IMR-90 (cell line): ENCODE measurements around the gene EYS. TPM values are rescaled to one million over a fixed set of nuclear protein-coding genes. Genes with fewer than 3 reads are reported as not detected.

Source experiments
- ATAC-seq: fragments of 200-7000 bp; cut with Tn5 transposase; 2 replicates; pipeline ENCODE4 v1.9.1; 2020; ENCODE audit warnings: low read depth, mild to moderate bottlenecking, moderate library complexity
- BruUV-seq: library from RNA; stranded (reverse); fragments of 400-500 nt; replicated peaks from 2 replicates; lab custom pipeline; 2021; lab: Mats Ljungman, UMichigan
- CTCF ChIA-PET: fragments of 300-600 bp; formaldehyde crosslinking; extraction: SDS; loops from one replicate; lab custom pipeline; 2021; ENCODE audit warnings: antibody characterized with exemption; lab: Yijun Ruan, JAX
- POLR2A ChIA-PET: fragments of 300-600 bp; sonication (Branson Sonifier 250); formaldehyde crosslinking; loops from one replicate; lab custom pipeline; 2022; ENCODE audit warnings: antibody characterized with exemption; ENCODE audit not compliant: unreplicated experiment; lab: Charles Lee
- DNase-seq: peaks from one replicate; pipeline ENCODE4 v3.0.0; 2013
- H2AFZ ChIP-seq: replicated peaks from 2 replicates; pipeline ENCODE3; 2013; ENCODE audit warnings: low read length, mild to moderate bottlenecking; ENCODE audit not compliant: poor library complexity
- H2AK5ac ChIP-seq: 2 replicates; pipeline ENCODE4 v1.6.1; 2013; ENCODE audit warnings: low read depth, low read length, inconsistent platforms
- H2AK9ac ChIP-seq: replicated peaks from 2 replicates; pipeline ENCODE3; 2013; ENCODE audit warnings: mild to moderate bottlenecking, low read depth, low read length, moderate library complexity; ENCODE audit not compliant: poor library complexity
- H2BK120ac ChIP-seq: 2 replicates; pipeline ENCODE4 v1.6.1; 2013; ENCODE audit warnings: low read depth, low read length, inconsistent platforms
- H2BK15ac ChIP-seq: 3 replicates; pipeline ENCODE4 v1.6.1; 2013; ENCODE audit warnings: low read depth, low read length, inconsistent platforms
- H2BK20ac ChIP-seq: 2 replicates; pipeline ENCODE4 v1.6.1; 2013; ENCODE audit warnings: low read depth, mild to moderate bottlenecking, inconsistent platforms, low read length, moderate library complexity
- H2BK5ac ChIP-seq: 2 replicates; pipeline ENCODE4 v1.6.1; 2013; ENCODE audit warnings: mild to moderate bottlenecking, low read depth, low read length, inconsistent platforms; ENCODE audit not compliant: poor library complexity, severe bottlenecking
- H3K14ac ChIP-seq: replicated peaks from 2 replicates; pipeline ENCODE4 v1.6.1; 2013; ENCODE audit warnings: low read depth, low read length, inconsistent platforms
- H3K18ac ChIP-seq: 2 replicates; pipeline ENCODE4 v1.6.1; 2013; ENCODE audit warnings: low read depth, low read length, control low read depth
- H3K23ac ChIP-seq: 2 replicates; pipeline ENCODE4 v1.6.1; 2013; ENCODE audit warnings: low read depth, low read length, inconsistent platforms
- H3K27ac ChIP-seq: 2 replicates; pipeline ENCODE4 v1.5.1; 2013; ENCODE audit warnings: mild to moderate bottlenecking, control low read depth, low read length; ENCODE audit not compliant: insufficient read depth
- H3K27me3 ChIP-seq: 2 replicates; pipeline ENCODE4 v1.6.1; 2013; ENCODE audit warnings: low read length; ENCODE audit not compliant: control insufficient read depth, insufficient read depth
- H3K36me3 ChIP-seq: 2 replicates; pipeline ENCODE4 v1.6.1; 2013; ENCODE audit warnings: low read length, mixed read lengths; ENCODE audit not compliant: control insufficient read depth, insufficient read depth
- H3K4ac ChIP-seq: 2 replicates; pipeline ENCODE4 v1.6.1; 2013; ENCODE audit warnings: low read depth, low read length, inconsistent platforms
- H3K4me1 ChIP-seq: 2 replicates; pipeline ENCODE4 v1.6.1; 2013; ENCODE audit warnings: low read length, mixed read lengths; ENCODE audit not compliant: control insufficient read depth, insufficient read depth
- H3K4me2 ChIP-seq: 2 replicates; pipeline ENCODE4 v1.6.1; 2013; ENCODE audit warnings: low read depth, mild to moderate bottlenecking, control low read depth, low read length, moderate library complexity
- H3K4me3 ChIP-seq: 2 replicates; pipeline ENCODE4 v1.5.1; 2013; ENCODE audit warnings: low read depth, mild to moderate bottlenecking, control low read depth, low read length, moderate library complexity; ENCODE audit not compliant: insufficient read depth
- H3K56ac ChIP-seq: 2 replicates; pipeline ENCODE4 v1.6.1; 2013; ENCODE audit warnings: low read length, inconsistent platforms; ENCODE audit not compliant: insufficient read depth; ENCODE audit errors: extremely low read depth
- H3K79me1 ChIP-seq, 2 experiments: 2 replicates each; pipeline ENCODE4 v1.6.1; 2013; ENCODE audit warnings: low read length in 2 of 2, inconsistent platforms in 1 of 2, low read depth in 1 of 2
- H3K9ac ChIP-seq: 2 replicates; pipeline ENCODE4 v1.6.1; 2013; ENCODE audit warnings: low read depth, low read length, control low read depth
- H3K9me1 ChIP-seq: 2 replicates; pipeline ENCODE4 v1.6.1; 2013; ENCODE audit warnings: low read length, inconsistent platforms; ENCODE audit not compliant: insufficient read depth
- H3K9me3 ChIP-seq: 2 replicates; pipeline ENCODE4 v1.6.1; 2013; ENCODE audit warnings: low read length; ENCODE audit not compliant: control insufficient read depth, insufficient read depth
- H4K20me1 ChIP-seq: 2 replicates; pipeline ENCODE4 v1.6.1; 2013; ENCODE audit warnings: low read length, inconsistent platforms; ENCODE audit not compliant: insufficient read depth
- H4K5ac ChIP-seq: 2 replicates; pipeline ENCODE4 v1.6.1; 2013; ENCODE audit warnings: mild to moderate bottlenecking, low read depth, low read length, control low read depth
- H4K8ac ChIP-seq, 2 experiments: 2 replicates each; pipeline ENCODE4 v1.6.1; 2013; ENCODE audit warnings: low read depth in 2 of 2, low read length in 2 of 2, control low read depth in 1 of 2, inconsistent platforms in 1 of 2
- H4K91ac ChIP-seq: 2 replicates; pipeline ENCODE4 v1.6.1; 2013; ENCODE audit warnings: low read depth, low read length, inconsistent platforms; ENCODE audit not compliant: insufficient read depth
- BHLHE40 ChIP-seq: fragments of 150-350 bp; IDR thresholded peaks from 2 replicates; pipeline ENCODE4 v1.6.1; 2016; ENCODE audit warnings: mild to moderate bottlenecking, low read depth, low read length
- CHD1 ChIP-seq: IDR thresholded peaks from 2 replicates; pipeline ENCODE4 v1.6.1; 2012; ENCODE audit warnings: low read depth, low read length, improper control_type of control experiment
- FOS ChIP-seq: fragments of 150-350 bp; IDR thresholded peaks from 2 replicates; pipeline ENCODE4 v1.6.1; 2016; ENCODE audit warnings: low read depth, low read length
- MAFK ChIP-seq: IDR thresholded peaks from 2 replicates; pipeline ENCODE4 v1.6.1; 2012; ENCODE audit warnings: low read depth, low read length, improper control_type of control experiment
- MAZ ChIP-seq: IDR thresholded peaks from 2 replicates; pipeline ENCODE4 v1.6.1; 2012; ENCODE audit warnings: low read depth, mild to moderate bottlenecking, low read length, improper control_type of control experiment, moderate library complexity, borderline replicate concordance
- NFE2L2 ChIP-seq: fragments of 150-350 bp; IDR thresholded peaks from 2 replicates; pipeline ENCODE4 v1.6.1; 2016; ENCODE audit warnings: low read depth, mild to moderate bottlenecking, low read length
- POLR2A ChIP-seq: IDR thresholded peaks from 2 replicates; pipeline ENCODE4 v1.6.1; 2012; ENCODE audit warnings: mild to moderate bottlenecking, low read depth, low read length
- RAD21 ChIP-seq: IDR thresholded peaks from 2 replicates; pipeline ENCODE4 v1.6.1; 2012; ENCODE audit warnings: low read length, improper control_type of control experiment
- RCOR1 ChIP-seq: IDR thresholded peaks from 2 replicates; pipeline ENCODE4 v1.6.1; 2012; ENCODE audit warnings: mild to moderate bottlenecking, low read length, improper control_type of control experiment; ENCODE audit not compliant: insufficient replicate concordance
- RFX5 ChIP-seq: IDR thresholded peaks from 2 replicates; pipeline ENCODE4 v1.8.0; 2012; ENCODE audit warnings: low read depth, mild to moderate bottlenecking, low read length, moderate library complexity
- SMC3 ChIP-seq: fragments of 150-350 bp; IDR thresholded peaks from 2 replicates; pipeline ENCODE4 v1.6.1; 2016; ENCODE audit warnings: low read depth, mild to moderate bottlenecking, antibody characterized with exemption, low read length, moderate library complexity
- WGBS, 2 experiments: methylation state at CpG; one replicate each; pipeline versions ENCODE4 v1.1.5 to v1.1.7; 2013; ENCODE audit warnings: missing lambda C conversion rate in 2 of 2; ENCODE audit not compliant: insufficient read length in 1 of 2; ENCODE audit errors: extremely low coverage in 2 of 2; 5-methylcytosine and 5-hydroxymethylcytosine counted together
- dilution Hi-C: fragments of 300-500 bp; cut with HindIII; formaldehyde crosslinking; loops from one replicate; pipeline ENCODE4 v1.14.3; 2018; ENCODE audit warnings: low sequenced_read_pairs; ENCODE audit not compliant: unreplicated experiment
- in situ Hi-C: fragments of 300-500 bp; cut with MboI; formaldehyde crosslinking; loops from 3 replicates; pipeline ENCODE4 v1.14.3; 2019; ENCODE audit warnings: low sequenced_read_pairs, inconsistent platforms, mixed read lengths
- intact Hi-C: fragments of 100-400 bp; cut with micrococcal nuclease; formaldehyde crosslinking; loops from 2 replicates; pipeline ENCODE4 v1.10.0; 2022
- polyA plus RNA-seq, 3 experiments: library from polyadenylated mRNA; depleted of rRNA; stranded (reverse); fragments of >200 nt; gene quantifications; 2 replicates each; pipeline ENCODE4 v1.2.3, GENCODE V29; 2012; ENCODE audit warnings: low replicate concordance in 1 of 3
- total RNA-seq: library from RNA; depleted of rRNA; stranded (reverse); fragments of >200 nt; gene quantifications from 2 replicates; pipeline ENCODE4 v1.2.3, GENCODE V29; 2012
- TF ChIP-seq, protein P1 (sequence below): conservative IDR thresholded peaks from 2 replicates; pipeline ENCODE4 v1.5.1; 2012; ENCODE audit warnings: mild to moderate bottlenecking, low read depth, low read length, improper control_type of control experiment
- TF ChIP-seq, protein P2 (sequence below): fragments of 150-350 bp; IDR thresholded peaks from 2 replicates; pipeline ENCODE4 v1.6.1; 2017; ENCODE audit warnings: mild to moderate bottlenecking, antibody characterized with exemption, low read length, low read depth
- TF ChIP-seq, protein P3 (sequence below): fragments of 150-350 bp; IDR thresholded peaks from 2 replicates; pipeline ENCODE4 v1.6.1; 2016; ENCODE audit warnings: low read depth, mild to moderate bottlenecking, low read length, moderate library complexity, borderline replicate concordance

EYS gene
- total and polyA plus RNA-seq, 2 of the 4 experiments (the other 2 are of a cell fraction): under 0.01 TPM; not detected in 1

DNA sequence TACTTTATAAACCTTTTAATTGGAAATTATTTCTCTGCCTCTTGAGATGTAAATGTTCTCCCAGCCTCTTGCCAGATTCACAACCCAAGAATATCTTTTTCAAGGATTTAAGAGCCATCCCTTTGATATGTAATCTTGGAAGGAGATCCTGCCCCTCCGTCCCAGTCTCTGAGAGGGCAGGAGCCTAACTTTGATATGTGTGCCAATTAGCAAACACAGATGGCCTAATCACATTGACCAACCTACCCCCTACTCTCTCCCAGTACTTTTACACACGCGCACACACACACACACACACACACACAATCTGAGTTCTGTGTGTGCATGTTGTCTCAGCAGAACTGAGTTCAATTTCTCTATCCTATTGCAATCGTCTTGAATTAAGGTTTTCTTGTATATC lies 1447.7 kb downstream of the EYS start:
- H3K4me3 ChIP-seq: no peak overlapping the region
- BruUV-seq: no TSS peak
- 0 out of 2 replicates have a peak, but pooled peaks cover 3% of the 10 kb centered on the region for H3K4me1 ChIP-seq
- no CpG with 5 or more reads among the region's 4 CpGs for WGBS, 2 experiments
- H3K9me3 ChIP-seq: no peaks in the 10 kb centered on the region
- H2AFZ ChIP-seq: peak overlapping the region; percentile 70
- ATAC-seq: no peak
- H2BK5ac ChIP-seq: no peak overlapping the region
- no peak overlapping the region for H2BK15ac ChIP-seq
- peak overlapping the region in 1 of 2 experiments; percentile 10; a peak in 1 of 4 replicates for H4K8ac ChIP-seq
- H3K27ac ChIP-seq: no peak overlapping the region
- no peaks in the 10 kb centered on the region for H3K9me1 ChIP-seq
- H3K14ac ChIP-seq: no peak overlapping the region
- in situ Hi-C loops: no loop called here
- H3K27me3 ChIP-seq: no peaks in the 10 kb centered on the region
- no peak overlapping the region for H2AK9ac ChIP-seq
- H4K20me1 ChIP-seq: no peaks in the 10 kb centered on the region
- no peak for TF ChIP-seq MAZ
- TF ChIP-seq, protein P1, sequence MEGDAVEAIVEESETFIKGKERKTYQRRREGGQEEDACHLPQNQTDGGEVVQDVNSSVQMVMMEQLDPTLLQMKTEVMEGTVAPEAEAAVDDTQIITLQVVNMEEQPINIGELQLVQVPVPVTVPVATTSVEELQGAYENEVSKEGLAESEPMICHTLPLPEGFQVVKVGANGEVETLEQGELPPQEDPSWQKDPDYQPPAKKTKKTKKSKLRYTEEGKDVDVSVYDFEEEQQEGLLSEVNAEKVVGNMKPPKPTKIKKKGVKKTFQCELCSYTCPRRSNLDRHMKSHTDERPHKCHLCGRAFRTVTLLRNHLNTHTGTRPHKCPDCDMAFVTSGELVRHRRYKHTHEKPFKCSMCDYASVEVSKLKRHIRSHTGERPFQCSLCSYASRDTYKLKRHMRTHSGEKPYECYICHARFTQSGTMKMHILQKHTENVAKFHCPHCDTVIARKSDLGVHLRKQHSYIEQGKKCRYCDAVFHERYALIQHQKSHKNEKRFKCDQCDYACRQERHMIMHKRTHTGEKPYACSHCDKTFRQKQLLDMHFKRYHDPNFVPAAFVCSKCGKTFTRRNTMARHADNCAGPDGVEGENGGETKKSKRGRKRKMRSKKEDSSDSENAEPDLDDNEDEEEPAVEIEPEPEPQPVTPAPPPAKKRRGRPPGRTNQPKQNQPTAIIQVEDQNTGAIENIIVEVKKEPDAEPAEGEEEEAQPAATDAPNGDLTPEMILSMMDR: no peak
- TF ChIP-seq POLR2A: no peak
- no peak for TF ChIP-seq NFE2L2
- TF ChIP-seq RCOR1: no peak
- TF ChIP-seq BHLHE40: no peak
- no peak for TF ChIP-seq RAD21
- no peak for TF ChIP-seq SMC3
- TF ChIP-seq MAFK: no peak
- TF ChIP-seq, protein P2, sequence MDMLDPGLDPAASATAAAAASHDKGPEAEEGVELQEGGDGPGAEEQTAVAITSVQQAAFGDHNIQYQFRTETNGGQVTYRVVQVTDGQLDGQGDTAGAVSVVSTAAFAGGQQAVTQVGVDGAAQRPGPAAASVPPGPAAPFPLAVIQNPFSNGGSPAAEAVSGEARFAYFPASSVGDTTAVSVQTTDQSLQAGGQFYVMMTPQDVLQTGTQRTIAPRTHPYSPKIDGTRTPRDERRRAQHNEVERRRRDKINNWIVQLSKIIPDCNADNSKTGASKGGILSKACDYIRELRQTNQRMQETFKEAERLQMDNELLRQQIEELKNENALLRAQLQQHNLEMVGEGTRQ: no peak
- TF ChIP-seq FOS: no peak
- no peak for TF ChIP-seq CHD1
- no peak for TF ChIP-seq RFX5
- TF ChIP-seq, protein P3, sequence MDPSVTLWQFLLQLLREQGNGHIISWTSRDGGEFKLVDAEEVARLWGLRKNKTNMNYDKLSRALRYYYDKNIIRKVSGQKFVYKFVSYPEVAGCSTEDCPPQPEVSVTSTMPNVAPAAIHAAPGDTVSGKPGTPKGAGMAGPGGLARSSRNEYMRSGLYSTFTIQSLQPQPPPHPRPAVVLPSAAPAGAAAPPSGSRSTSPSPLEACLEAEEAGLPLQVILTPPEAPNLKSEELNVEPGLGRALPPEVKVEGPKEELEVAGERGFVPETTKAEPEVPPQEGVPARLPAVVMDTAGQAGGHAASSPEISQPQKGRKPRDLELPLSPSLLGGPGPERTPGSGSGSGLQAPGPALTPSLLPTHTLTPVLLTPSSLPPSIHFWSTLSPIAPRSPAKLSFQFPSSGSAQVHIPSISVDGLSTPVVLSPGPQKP: no peak
- no peaks in the 10 kb centered on the region for H3K36me3 ChIP-seq
- no peak overlapping the region; the same call in 1 of the 2 replicates for H4K91ac ChIP-seq
- H2BK20ac ChIP-seq: no peak overlapping the region
- H3K56ac ChIP-seq: no peak overlapping the region
- DNase-seq: no peak
- intact Hi-C loops: no loop called here
- peak overlapping the region; percentile 24; the same call in 1 of the 2 replicates for H3K4ac ChIP-seq
- no peak overlapping the region for H2AK5ac ChIP-seq
- no peak overlapping the region for H4K5ac ChIP-seq
- CTCF ChIA-PET: no interaction called here
- POLR2A ChIA-PET: no interaction called here
- H2BK120ac ChIP-seq: 0 out of 2 replicates have a peak overlapping the region, but pooled peaks have one; percentile 21
- H3K18ac ChIP-seq: peak overlapping the region; percentile 70
- H3K9ac ChIP-seq: no peak overlapping the region
- no peaks in the 10 kb centered on the region for H3K79me1 ChIP-seq
- H3K4me2 ChIP-seq: no peak overlapping the region
- H3K23ac ChIP-seq: no peak overlapping the region
- dilution Hi-C loops: no loop called here
